DMS 273 treated with DMSO at 0.1 percent for 48 hours (cell line): ENCODE data around the gene BEND7.
"Not testable (repeated sequence)": the region's sequence is repeated elsewhere in the genome, so short reads cannot be mapped to it uniquely, and the experiment has no call there.

Experiments
- DNase-seq: peaks from one replicate; lab custom pipeline; 2025; lab: John Stamatoyannopoulos, UW

BEND7 gene

GRCh38 chr10:13528875-13529713 is at the start of gene BEND7:
Gene BEND7, minus strand, starts transcription at chr10:13529014. Its CDS starts 481 bp downstream, at chr10:13528533.
- no peak for DNase-seq

- DNase-seq: no peak
These were observed 45.1 kb upstream of the BEND7 start for GRCh38 chr10:13573960-13574359.

- DNase-seq: no peak
These were observed 42.7 kb upstream of the BEND7 start for GRCh38 chr10:13571541-13571940.

GRCh38 chr10:13567030-13567429 is 38.2 kb upstream of the BEND7 start:
- no peak for DNase-seq

GRCh38 chr10:13564576-13564975 is 35.8 kb upstream of the BEND7 start:
- no peak for DNase-seq

- DNase-seq: no peak
These were observed 34.9 kb upstream of the BEND7 start for GRCh38 chr10:13563481-13564445.

- no peak for DNase-seq
These were observed 31.8 kb upstream of the BEND7 start for GRCh38 chr10:13560597-13560996.

DNA sequence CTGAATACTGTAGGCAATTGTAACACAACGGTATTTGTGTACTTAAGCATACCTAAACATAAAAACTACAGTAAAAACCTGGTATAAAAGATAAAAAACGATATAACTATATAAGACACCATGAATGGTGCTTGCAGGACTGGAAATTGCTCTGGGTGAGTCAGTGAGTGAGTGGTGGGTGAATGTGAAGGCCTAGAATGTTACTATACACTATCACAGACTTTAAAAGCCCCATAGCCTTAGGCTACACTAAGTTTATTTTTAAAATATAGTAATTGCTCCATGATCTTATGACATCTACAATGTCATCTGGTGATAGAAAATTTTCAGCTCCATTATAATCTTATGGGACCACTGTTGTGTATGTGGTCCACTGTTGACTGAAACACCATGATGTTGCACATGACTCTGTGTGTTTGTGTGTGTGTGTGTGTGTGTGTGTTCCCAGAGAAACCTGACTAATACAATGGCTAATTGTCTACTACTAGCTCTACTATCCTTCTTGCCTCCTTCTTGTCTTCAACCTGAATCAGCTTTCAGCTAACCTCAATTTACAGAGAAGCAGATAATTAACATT is 30.4 kb upstream of the BEND7 start:
- DNase-seq: no peak

GRCh38 chr10:13555884-13556510 is 27.2 kb upstream of the BEND7 start:
- DNase-seq: peak; percentile 82

GRCh38 chr10:13550802-13551201 is 22.0 kb upstream of the BEND7 start:
- DNase-seq: no peak

- DNase-seq: no peak
These were observed 13.7 kb upstream of the BEND7 start for GRCh38 chr10:13542533-13542932.

DNA sequence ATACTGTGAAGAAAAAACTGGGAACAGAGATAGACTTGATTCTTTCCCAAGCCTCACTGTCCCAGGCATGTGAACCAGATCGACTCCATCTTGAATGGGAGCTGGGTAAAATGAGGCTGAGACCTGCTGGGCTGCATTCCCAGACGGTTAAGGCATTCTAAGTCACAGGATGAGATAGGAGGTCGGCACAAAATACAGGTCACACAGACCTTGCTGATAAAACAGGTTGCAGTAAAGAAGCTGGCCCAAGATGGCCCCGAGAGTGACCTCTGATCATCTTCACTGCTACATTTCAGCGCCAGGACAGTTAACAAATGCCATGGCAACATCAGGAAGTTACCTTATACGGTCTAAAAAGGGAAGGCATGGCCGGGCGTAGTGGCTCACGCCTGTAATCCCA is 9.2 kb upstream of the BEND7 start:
- DNase-seq: not testable (repeated sequence)

DNA sequence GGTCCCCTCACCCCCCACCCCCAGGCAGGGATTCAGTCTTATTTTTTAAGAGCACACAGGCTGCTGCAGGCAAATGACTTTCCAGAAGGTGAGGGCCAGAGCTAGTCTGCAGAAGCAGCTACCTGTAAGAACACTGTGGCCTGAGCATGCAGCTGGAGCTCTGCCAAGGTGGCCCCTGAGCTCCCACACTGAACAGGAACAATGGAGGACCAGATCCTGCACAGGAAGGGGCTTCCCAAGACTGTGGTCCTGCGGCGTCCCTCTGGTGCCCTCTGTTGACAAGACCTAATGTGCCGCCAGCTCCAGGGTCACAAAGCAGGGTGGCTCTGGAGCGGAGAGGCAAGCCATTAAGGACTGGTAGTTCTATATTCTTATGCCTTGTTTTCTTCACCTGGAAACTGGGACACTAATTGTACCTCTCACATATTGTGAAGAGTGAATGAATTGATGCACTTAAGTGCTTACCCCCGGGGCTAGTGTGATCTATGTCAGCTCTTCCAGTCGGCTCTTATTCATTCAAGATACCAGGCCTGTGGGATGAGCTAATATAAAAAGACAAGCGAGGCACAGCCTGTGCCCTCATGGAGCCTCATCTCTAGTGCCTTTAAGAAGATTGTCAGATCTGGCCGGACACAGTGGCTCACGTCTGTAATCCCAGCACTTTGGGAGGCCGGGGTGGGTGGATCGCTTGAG is 8.0 kb upstream of the BEND7 start:
- no peak for DNase-seq

GRCh38 chr10:13535346-13535745 is 6.5 kb upstream of the BEND7 start:
- no peak for DNase-seq

- no peak for DNase-seq
These were observed 830 bp upstream of the BEND7 start for GRCh38 chr10:13529714-13529973.

- no peak for DNase-seq
These were observed 515 bp downstream of the BEND7 start for GRCh38 chr10:13528123-13528874.

GRCh38 chr10:13527864-13528122 is 1.0 kb downstream of the BEND7 start:
- no peak for DNase-seq

- DNase-seq: no peak
These were observed 1.6 kb downstream of the BEND7 start for GRCh38 chr10:13526948-13527863.

GRCh38 chr10:13525663-13526062 is 3.2 kb downstream of the BEND7 start:
- DNase-seq: no peak

GRCh38 chr10:13521026-13521425 is 7.8 kb downstream of the BEND7 start:
- no peak for DNase-seq
